ENCODE results near the gene PACS2. TPM values are rescaled to one million over a fixed set of nuclear protein-coding genes. Genes with fewer than 3 reads are reported as not detected.
A peak's percentile ranks its signal among the peaks of the same experiment; 100 is the strongest.

The PACS2 gene
- total RNA-seq, 1 donor from 2014 or later, result 60.0 TPM

GRCh38 chr14:105418269-105419194 is 104.0 kb downstream of the PACS2 start:
- Histone ChIP-seq H3K9me3 (ENCODE audit: control insufficient read depth in 3 of 3, low read length in 3 of 3) (no peaks in the 10 kb centered on the region), H3K9ac (ENCODE audit: low read depth in 1 of 3, low read length in 3 of 3) (peak overlapping the region; percentile 81 to 93 (median 91)), H3K36me3 (ENCODE audit: control insufficient read depth in 3 of 3, insufficient read depth in 3 of 3, low read length in 3 of 3) (no peaks in the 10 kb centered on the region), H3K4me3 (ENCODE audit: low read length in 3 of 3) (peak overlapping the region; percentile 73 to 83 (median 82)), H3K27ac (ENCODE audit: low read depth, low read length) (no peak overlapping the region), H3K4me1 (ENCODE audit: control insufficient read depth in 3 of 3, insufficient read depth in 3 of 3, low read length in 3 of 3) (peaks cover 34 to 52% (median 52%) of the 10 kb centered on the region in 3 donors), H3K27me3 (ENCODE audit: control insufficient read depth in 3 of 3, insufficient read depth in 3 of 3, low read length in 3 of 3) (no peaks in the 10 kb centered on the region)

- Histone ChIP-seq H3K9ac (ENCODE audit: low read depth in 1 of 3, low read length in 3 of 3) (peak within 1 kb of the TSS; percentile 81 to 93 (median 91)), H3K27me3 (ENCODE audit: control insufficient read depth in 3 of 3, insufficient read depth in 3 of 3, low read length in 3 of 3) (no peaks in the 10 kb centered on the region), H3K4me3 (ENCODE audit: low read length in 3 of 3) (peak within 1 kb of the TSS; percentile 73 to 83 (median 82)), H3K36me3 (ENCODE audit: control insufficient read depth in 3 of 3, insufficient read depth in 3 of 3, low read length in 3 of 3) (no peaks in the 10 kb centered on the region), H3K4me1 (ENCODE audit: control insufficient read depth in 3 of 3, insufficient read depth in 3 of 3, low read length in 3 of 3) (peaks cover 30 to 44% (median 44%) of the 10 kb centered on the region in 3 donors), H3K9me3 (ENCODE audit: control insufficient read depth in 3 of 3, low read length in 3 of 3) (no peaks in the 10 kb centered on the region), H3K27ac (ENCODE audit: low read depth, low read length) (peak within 1 kb of the TSS; percentile 41)
Measured at GRCh38 chr14:105419195-105420091, 104.9 kb downstream of the PACS2 start, which contains the start of gene MTA1. MTA1 (plus strand) TSS chr14:105419827; CDS start chr14:105420036, 209 bp downstream.

GRCh38 chr14:105420101-105420973 is 105.8 kb downstream of the PACS2 start:
- no peaks in the 10 kb centered on the region for H3K9me3 ChIP-seq (ENCODE audit: control insufficient read depth in 3 of 3, low read length in 3 of 3)
- H3K9ac ChIP-seq (ENCODE audit: low read depth in 1 of 3, low read length in 3 of 3), result peak overlapping the region; percentile 72 to 88 (median 87)
- no peaks in the 10 kb centered on the region for H3K27me3 ChIP-seq (ENCODE audit: control insufficient read depth in 3 of 3, insufficient read depth in 3 of 3, low read length in 3 of 3)
- no peak overlapping the region for H3K27ac ChIP-seq (ENCODE audit: low read depth, low read length)
- peaks cover 30 to 42% (median 40%) of the 10 kb centered on the region in 3 donors for H3K4me1 ChIP-seq (ENCODE audit: control insufficient read depth in 3 of 3, insufficient read depth in 3 of 3, low read length in 3 of 3)
- H3K4me3 ChIP-seq (ENCODE audit: low read length in 3 of 3), result peak overlapping the region; percentile 70 to 74 (median 72)
- no peaks in the 10 kb centered on the region for H3K36me3 ChIP-seq (ENCODE audit: control insufficient read depth in 3 of 3, insufficient read depth in 3 of 3, low read length in 3 of 3)

DNA sequence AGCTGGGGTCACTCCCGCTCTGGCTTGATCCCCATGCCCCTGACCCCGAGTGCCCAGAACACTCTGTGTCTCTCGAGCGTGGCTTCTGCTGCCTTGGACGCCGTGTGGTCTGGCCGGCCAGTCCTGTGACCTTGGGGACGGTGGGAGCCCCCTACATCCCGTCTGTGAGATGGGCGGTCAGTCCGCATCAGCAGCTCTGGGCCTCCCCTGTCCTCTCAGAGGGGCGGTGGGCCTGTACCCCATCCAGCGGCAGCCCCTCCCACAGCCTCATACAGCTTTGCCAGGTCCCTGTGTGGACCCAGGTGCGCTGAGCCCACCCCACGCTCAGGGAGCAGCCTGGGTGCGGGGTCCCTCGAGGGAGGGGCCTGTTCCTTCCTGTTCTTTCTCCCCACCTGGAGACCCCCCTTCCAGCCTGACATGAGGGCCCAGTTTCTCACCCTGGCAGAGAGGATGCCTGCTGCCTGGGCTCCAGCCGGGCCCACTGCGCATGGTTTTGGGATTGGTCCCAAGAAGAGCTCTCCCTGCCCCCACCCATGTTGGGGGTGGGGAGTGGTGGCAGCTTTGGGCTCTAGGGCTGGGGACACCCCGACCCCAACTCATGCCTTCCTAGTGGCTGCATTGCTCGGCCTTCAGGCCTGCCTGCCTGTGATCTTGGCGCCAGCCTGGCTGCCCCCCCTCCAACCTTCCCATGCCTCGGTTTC is 106.6 kb downstream of the PACS2 start:
- H3K27ac ChIP-seq (ENCODE audit: low read depth, low read length), result no peak overlapping the region
- H3K4me1 ChIP-seq (ENCODE audit: control insufficient read depth in 3 of 3, insufficient read depth in 3 of 3, low read length in 3 of 3), result peaks cover 30 to 34% (median 33%) of the 10 kb centered on the region in 3 donors
- H3K4me3 ChIP-seq (ENCODE audit: low read length in 3 of 3), result peak overlapping the region; percentile 70 to 74 (median 72)
- peak overlapping the region; percentile 72 to 88 (median 87) for H3K9ac ChIP-seq (ENCODE audit: low read depth in 1 of 3, low read length in 3 of 3)
- no peaks in the 10 kb centered on the region for H3K27me3 ChIP-seq (ENCODE audit: control insufficient read depth in 3 of 3, insufficient read depth in 3 of 3, low read length in 3 of 3)
- H3K36me3 ChIP-seq (ENCODE audit: control insufficient read depth in 3 of 3, insufficient read depth in 3 of 3, low read length in 3 of 3), result no peaks in the 10 kb centered on the region
- no peaks in the 10 kb centered on the region for H3K9me3 ChIP-seq (ENCODE audit: control insufficient read depth in 3 of 3, low read length in 3 of 3)

- Histone ChIP-seq H3K9me3 (ENCODE audit: control insufficient read depth in 3 of 3, low read length in 3 of 3) (no peaks in the 10 kb centered on the region), H3K27me3 (ENCODE audit: control insufficient read depth in 3 of 3, insufficient read depth in 3 of 3, low read length in 3 of 3) (no peaks in the 10 kb centered on the region), H3K4me1 (ENCODE audit: control insufficient read depth in 3 of 3, insufficient read depth in 3 of 3, low read length in 3 of 3) (peaks cover 30 to 33% (median 30%) of the 10 kb centered on the region in 3 donors), H3K4me3 (ENCODE audit: low read length in 3 of 3) (no peak overlapping the region), H3K9ac (ENCODE audit: low read depth in 1 of 3, low read length in 3 of 3) (peak overlapping the region in 2 of 3 donors; percentile 33 to 88), H3K36me3 (ENCODE audit: control insufficient read depth in 3 of 3, insufficient read depth in 3 of 3, low read length in 3 of 3) (peaks cover 0 to 5% (median 2%) of the 10 kb centered on the region in 3 donors), H3K27ac (ENCODE audit: low read depth, low read length) (no peak overlapping the region)
Measured at GRCh38 chr14:105421723-105422615, 107.4 kb downstream of the PACS2 start.

- no peaks in the 10 kb centered on the region for H3K9me3 ChIP-seq (ENCODE audit: control insufficient read depth in 3 of 3, low read length in 3 of 3)
- no peaks in the 10 kb centered on the region for H3K27me3 ChIP-seq (ENCODE audit: control insufficient read depth in 3 of 3, insufficient read depth in 3 of 3, low read length in 3 of 3)
- peak overlapping the region in 2 of 3 donors; percentile 25 to 33 for H3K9ac ChIP-seq (ENCODE audit: low read depth in 1 of 3, low read length in 3 of 3)
- H3K36me3 ChIP-seq (ENCODE audit: control insufficient read depth in 3 of 3, insufficient read depth in 3 of 3, low read length in 3 of 3), result peaks cover 3 to 7% (median 3%) of the 10 kb centered on the region in 3 donors
- no peak overlapping the region for H3K4me3 ChIP-seq (ENCODE audit: low read length in 3 of 3)
- H3K27ac ChIP-seq (ENCODE audit: low read depth, low read length), result no peak overlapping the region
- H3K4me1 ChIP-seq (ENCODE audit: control insufficient read depth in 3 of 3, insufficient read depth in 3 of 3, low read length in 3 of 3), result peaks cover 30 to 33% (median 30%) of the 10 kb centered on the region in 3 donors
Measured at GRCh38 chr14:105422695-105423487, 108.3 kb downstream of the PACS2 start.

DNA sequence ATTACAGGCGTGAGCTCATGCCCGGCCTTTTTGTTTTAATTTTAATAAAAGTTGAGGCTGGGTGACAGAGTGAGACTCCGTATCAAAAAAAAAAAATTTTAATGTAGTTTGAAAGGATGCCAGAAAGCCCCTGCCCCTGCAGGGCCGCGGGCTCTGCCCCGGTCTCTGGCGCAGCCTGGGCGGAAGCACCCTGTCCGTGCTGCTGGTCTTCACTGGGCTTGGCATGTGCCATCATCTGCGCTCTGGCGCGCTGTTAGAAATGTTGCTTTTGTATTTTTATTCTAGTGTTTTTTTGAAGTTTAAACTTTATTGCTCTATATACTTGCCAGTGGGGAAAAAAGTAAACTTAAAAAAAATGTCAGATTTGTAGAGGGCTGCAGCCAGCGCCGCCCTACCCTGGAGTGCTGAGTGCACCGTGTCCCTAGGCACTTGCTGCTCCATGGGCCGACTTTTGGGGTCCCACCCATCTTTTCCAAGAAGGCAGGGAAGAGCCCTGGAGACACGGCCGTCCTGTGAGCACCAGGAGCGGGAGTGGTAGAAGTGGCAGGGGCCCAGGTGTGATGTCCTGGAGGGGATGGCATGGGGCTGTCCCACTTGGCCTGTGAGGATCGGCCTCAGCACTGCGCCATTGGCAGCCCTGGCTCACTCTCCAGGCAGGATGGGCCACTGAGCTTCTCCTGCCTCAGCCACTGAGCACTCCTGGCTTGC is 109.1 kb downstream of the PACS2 start:
- Histone ChIP-seq H3K9ac (ENCODE audit: low read depth in 1 of 3, low read length in 3 of 3) (no peak overlapping the region), H3K36me3 (ENCODE audit: control insufficient read depth in 3 of 3, insufficient read depth in 3 of 3, low read length in 3 of 3) (peaks cover 3 to 7% (median 3%) of the 10 kb centered on the region in 3 donors), H3K27ac (ENCODE audit: low read depth, low read length) (no peak overlapping the region), H3K4me3 (ENCODE audit: low read length in 3 of 3) (no peak overlapping the region), H3K4me1 (ENCODE audit: control insufficient read depth in 3 of 3, insufficient read depth in 3 of 3, low read length in 3 of 3) (peaks cover 25 to 29% (median 27%) of the 10 kb centered on the region in 3 donors), H3K27me3 (ENCODE audit: control insufficient read depth in 3 of 3, insufficient read depth in 3 of 3, low read length in 3 of 3) (no peaks in the 10 kb centered on the region), H3K9me3 (ENCODE audit: control insufficient read depth in 3 of 3, low read length in 3 of 3) (no peaks in the 10 kb centered on the region)

Data from skeletal muscle tissue (tissue), 4 donors.